22Rv1 (cell line): Measurements from ENCODE around the gene CNPY1.

Experiments
- H3K27ac ChIP-seq: fragments of 450-650 bp; 2 replicates; pipeline ENCODE4 v1.5.1; 2017
- ZFX ChIP-seq: fragments of 450-650 bp; IDR thresholded peaks from 2 replicates; pipeline ENCODE4 v1.6.1; 2017; ENCODE audit warnings: antibody characterized with exemption, borderline replicate concordance
- TF ChIP-seq, protein P1 (sequence below): fragments of 450-650 bp; IDR thresholded peaks from 2 replicates; pipeline ENCODE4 v1.5.1; 2017; ENCODE audit warnings: mild to moderate bottlenecking

CNPY1 gene

GRCh38 chr7:155481764-155482163, 64.6 kb downstream of the CNPY1 start:
- no peak for TF ChIP-seq ZFX
- TF ChIP-seq, protein P1, sequence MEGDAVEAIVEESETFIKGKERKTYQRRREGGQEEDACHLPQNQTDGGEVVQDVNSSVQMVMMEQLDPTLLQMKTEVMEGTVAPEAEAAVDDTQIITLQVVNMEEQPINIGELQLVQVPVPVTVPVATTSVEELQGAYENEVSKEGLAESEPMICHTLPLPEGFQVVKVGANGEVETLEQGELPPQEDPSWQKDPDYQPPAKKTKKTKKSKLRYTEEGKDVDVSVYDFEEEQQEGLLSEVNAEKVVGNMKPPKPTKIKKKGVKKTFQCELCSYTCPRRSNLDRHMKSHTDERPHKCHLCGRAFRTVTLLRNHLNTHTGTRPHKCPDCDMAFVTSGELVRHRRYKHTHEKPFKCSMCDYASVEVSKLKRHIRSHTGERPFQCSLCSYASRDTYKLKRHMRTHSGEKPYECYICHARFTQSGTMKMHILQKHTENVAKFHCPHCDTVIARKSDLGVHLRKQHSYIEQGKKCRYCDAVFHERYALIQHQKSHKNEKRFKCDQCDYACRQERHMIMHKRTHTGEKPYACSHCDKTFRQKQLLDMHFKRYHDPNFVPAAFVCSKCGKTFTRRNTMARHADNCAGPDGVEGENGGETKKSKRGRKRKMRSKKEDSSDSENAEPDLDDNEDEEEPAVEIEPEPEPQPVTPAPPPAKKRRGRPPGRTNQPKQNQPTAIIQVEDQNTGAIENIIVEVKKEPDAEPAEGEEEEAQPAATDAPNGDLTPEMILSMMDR, result no peak

DNA sequence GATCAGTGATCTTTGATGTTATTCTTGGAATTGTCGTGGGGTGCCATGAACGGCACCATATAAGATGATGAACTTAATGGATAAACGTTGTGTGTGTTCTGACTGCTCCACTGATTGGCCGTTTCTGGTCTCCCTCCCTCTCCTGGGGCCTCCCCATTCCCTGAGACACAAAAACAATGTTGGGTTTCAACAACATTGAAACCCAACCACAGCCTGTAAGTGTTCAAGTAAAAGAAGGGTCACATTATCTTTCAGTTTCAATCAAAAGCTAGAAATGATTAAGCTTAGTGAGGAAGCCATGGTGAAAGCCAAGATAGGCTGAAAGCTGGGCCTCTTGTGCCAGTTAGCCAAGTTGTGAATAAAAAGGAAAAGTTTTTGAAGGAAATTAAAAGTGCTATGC, 68.9 kb downstream of the CNPY1 start:
- TF ChIP-seq ZFX, result no peak
- TF ChIP-seq, protein P1, result no peak
- H3K27ac ChIP-seq, result no peak overlapping the region

More at GRCh38 chr7:155481764-155482163, 64.6 kb downstream of the CNPY1 start:
- H3K27ac ChIP-seq, result no peak overlapping the region

DNA sequence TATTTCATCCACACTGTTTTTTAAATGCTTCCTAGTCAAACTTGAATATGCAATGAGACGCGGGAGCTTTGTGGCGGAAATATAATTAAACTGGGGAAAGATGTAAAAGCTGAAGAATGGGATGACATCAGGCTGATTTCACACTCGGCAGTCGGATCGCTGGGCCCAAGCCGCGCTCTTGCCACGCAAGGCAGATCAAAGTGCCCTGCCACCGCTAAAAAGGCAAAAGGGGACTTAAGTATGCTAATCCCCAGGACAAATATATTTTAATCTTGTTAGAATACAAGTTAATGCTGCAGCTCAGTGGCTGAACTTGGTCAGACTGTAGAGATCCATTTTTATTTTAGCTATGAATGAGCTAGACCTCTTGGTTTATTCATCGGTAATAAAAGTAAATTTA, 74.6 kb downstream of the CNPY1 start:
- H3K27ac ChIP-seq, result no peak overlapping the region
- TF ChIP-seq ZFX, result no peak
- TF ChIP-seq, protein P1, result no peak

- no peak overlapping the region for H3K27ac ChIP-seq
- TF ChIP-seq, protein P1, result no peak
- no peak for TF ChIP-seq ZFX
These were observed 75.4 kb downstream of the CNPY1 start for GRCh38 chr7:155470686-155471638.

DNA sequence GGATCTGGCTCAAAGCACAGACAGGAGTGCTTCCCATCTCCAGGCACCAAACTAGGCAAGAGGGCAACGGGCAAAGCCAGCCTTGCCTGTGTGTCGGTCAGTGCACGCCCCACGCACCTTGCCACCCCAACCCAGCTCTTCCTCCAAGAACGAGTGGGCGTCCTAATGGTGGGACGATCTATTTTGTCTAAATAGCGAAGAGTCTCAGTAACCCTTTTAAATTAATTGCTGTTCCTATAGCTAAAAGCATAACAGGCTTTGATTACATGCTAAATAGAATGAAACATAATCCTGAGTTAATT, 76.2 kb downstream of the CNPY1 start:
- no peak for TF ChIP-seq ZFX
- TF ChIP-seq, protein P1, result no peak
- H3K27ac ChIP-seq, result no peak overlapping the region

GRCh38 chr7:155469311-155470185, 76.8 kb downstream of the CNPY1 start:
- no peak overlapping the region for H3K27ac ChIP-seq
- TF ChIP-seq, protein P1, result no peak

DNA sequence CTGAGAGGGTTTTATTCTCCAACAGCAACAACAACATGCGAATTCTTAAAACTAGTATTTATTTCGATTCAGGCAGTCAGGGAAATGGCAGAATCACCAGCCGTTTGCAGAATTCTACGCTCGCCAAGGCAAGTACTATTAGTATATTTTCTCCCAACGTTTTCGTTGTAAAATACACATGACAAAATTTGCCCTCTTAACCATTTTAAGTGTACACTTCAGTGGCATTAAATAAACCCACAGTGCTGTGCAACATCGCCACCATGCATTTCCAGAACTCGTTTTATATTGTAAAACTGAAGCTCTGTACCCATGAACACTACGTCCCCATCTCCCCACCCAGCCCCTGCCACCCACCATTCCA, 77.6 kb downstream of the CNPY1 start:
- TF ChIP-seq, protein P1, result no peak
- no peak for TF ChIP-seq ZFX

More for the DNA sequence above, 77.6 kb downstream of the CNPY1 start:
- H3K27ac ChIP-seq, result no peak overlapping the region
